Suprapubic skin (tissue), 4 donors: ENCODE results near the gene CACNA1D. TPM values are rescaled to one million over a fixed set of nuclear protein-coding genes. Genes with fewer than 3 reads are reported as not detected.
"Not testable (repeated sequence)": the region's sequence is repeated elsewhere in the genome, so short reads cannot be mapped to it uniquely, and the experiment has no call there.

Source experiments
- DNase-seq, 2 donors: peaks; one replicate each; pipeline ENCODE4 v3.0.0-alpha.2; 2019; ENCODE audit warnings: low spot score in 2 of 2
- H3K27ac ChIP-seq: fragments of 200-600 bp; sonication (generic); one replicate; pipeline ENCODE4 v1.5.1; 2019
- H3K27me3 ChIP-seq: fragments of 200-600 bp; sonication (generic); one replicate; pipeline ENCODE4 v1.5.1; 2019
- H3K36me3 ChIP-seq: fragments of 200-600 bp; sonication (generic); one replicate; pipeline ENCODE4 v1.5.1; 2019
- H3K4me1 ChIP-seq: fragments of 200-600 bp; sonication (generic); one replicate; pipeline ENCODE4 v1.5.1; 2019
- H3K4me3 ChIP-seq: fragments of 200-600 bp; sonication (generic); one replicate; pipeline ENCODE4 v1.5.1; 2019; ENCODE audit warnings: mild to moderate bottlenecking
- H3K9me3 ChIP-seq: fragments of 200-600 bp; sonication (generic); one replicate; pipeline ENCODE4 v1.5.1; 2019
- CTCF ChIP-seq, 2 donors: fragments of 200-600 bp in 1 of 2; fragments of 450-650 bp in 1 of 2; sonication (generic) in 1 of 2; IDR thresholded peaks; one replicate each; pipeline ENCODE4 v1.5.1; 2016 to 2019; ENCODE audit warnings: antibody characterized with exemption in 2 of 2, mild to moderate bottlenecking in 1 of 2, moderate library complexity in 1 of 2
- EP300 ChIP-seq: sonication (generic); formaldehyde crosslinking; IDR thresholded peaks from one replicate; pipeline ENCODE4 v1.6.1; 2017; ENCODE audit warnings: antibody characterized with exemption
- POLR2A ChIP-seq, 2 donors: fragments of 450-650 bp; IDR thresholded peaks; one replicate each; pipeline ENCODE4 v1.6.1; 2017; ENCODE audit warnings: antibody characterized with exemption in 2 of 2, mild to moderate bottlenecking in 2 of 2, moderate library complexity in 2 of 2
- POLR2AphosphoS5 ChIP-seq, 3 donors: sonication (generic); formaldehyde crosslinking; IDR thresholded peaks; one replicate each; pipeline ENCODE4 v1.6.1; 2017; ENCODE audit warnings: antibody characterized with exemption in 3 of 3
- WGBS: methylation state at CpG from one replicate; pipeline ENCODE4 v1.1.5; 2018; 5-methylcytosine and 5-hydroxymethylcytosine counted together
- total RNA-seq, 4 donors: library from RNA; depleted of rRNA; stranded (reverse); fragments of >200 nt; gene quantifications; one replicate each; pipeline ENCODE4 v1.1.0, GENCODE V29; 2016

Gene CACNA1D
- total RNA-seq, 4 donors from 2014 or later, result 1.9 to 28.2 (median 6.3) TPM

GRCh38 chr3:53473422-53473821 is 21.0 kb upstream of the CACNA1D start:
- no peak overlapping the region for H3K27ac ChIP-seq
- no peaks in the 10 kb centered on the region for H3K36me3 ChIP-seq
- WGBS, result no CpG with 5 or more reads among the region's 2 CpGs
- no peak overlapping the region for H3K4me3 ChIP-seq
- peaks cover 6% of the 10 kb centered on the region for H3K27me3 ChIP-seq
- no peak for TF ChIP-seq POLR2AphosphoS5 (IDR thresholded peaks at IDR 0.05)
- no peak for TF ChIP-seq EP300
- no peak for TF ChIP-seq CTCF (IDR thresholded peaks at IDR 0.05)
- TF ChIP-seq POLR2A (IDR thresholded peaks at IDR 0.05), result no peak
- no peaks in the 10 kb centered on the region for H3K9me3 ChIP-seq
- no peak for DNase-seq
- H3K4me1 ChIP-seq, result peaks cover 2% of the 10 kb centered on the region

GRCh38 chr3:53476372-53476771 is 18.0 kb upstream of the CACNA1D start:
- H3K27me3 ChIP-seq, result peaks cover 19% of the 10 kb centered on the region
- WGBS, result 94% methylated on average over 3 of the region's 3 CpGs
- not testable (repeated sequence) for H3K4me1 ChIP-seq, H3K4me3 ChIP-seq, H3K36me3 ChIP-seq, H3K27ac ChIP-seq, DNase-seq, H3K9me3 ChIP-seq

- not testable (repeated sequence) for DNase-seq, H3K4me3 ChIP-seq, H3K4me1 ChIP-seq, H3K9me3 ChIP-seq, H3K36me3 ChIP-seq, H3K27ac ChIP-seq
- peaks cover 18% of the 10 kb centered on the region for H3K27me3 ChIP-seq
- 73% methylated on average over 1 of the region's 1 CpG for WGBS
These were observed 16.7 kb upstream of the CACNA1D start for GRCh38 chr3:53477689-53478088.

- TF ChIP-seq POLR2A (IDR thresholded peaks at IDR 0.05) (no peak), POLR2AphosphoS5 (IDR thresholded peaks at IDR 0.05) (no peak), CTCF (IDR thresholded peaks at IDR 0.05) (no peak), EP300 (no peak)
- Histone ChIP-seq H3K4me3 (no peak overlapping the region), H3K27me3 (peaks cover 16% of the 10 kb centered on the region), H3K27ac (no peak overlapping the region), H3K4me1 (peaks cover 7% of the 10 kb centered on the region), H3K9me3 (no peaks in the 10 kb centered on the region), H3K36me3 (no peaks in the 10 kb centered on the region)
- no peak for DNase-seq
- WGBS, result 58% methylated on average over 1 of the region's 1 CpG
These were observed 16.1 kb upstream of the CACNA1D start for GRCh38 chr3:53478166-53478830.

- no peak for DNase-seq
- Histone ChIP-seq H3K4me1 (peaks cover 7% of the 10 kb centered on the region), H3K9me3 (no peaks in the 10 kb centered on the region), H3K27ac (no peak overlapping the region), H3K4me3 (no peak overlapping the region), H3K27me3 (peaks cover 16% of the 10 kb centered on the region), H3K36me3 (no peaks in the 10 kb centered on the region)
- TF ChIP-seq CTCF (IDR thresholded peaks at IDR 0.05), result no peak
- TF ChIP-seq POLR2AphosphoS5 (IDR thresholded peaks at IDR 0.05), result no peak
- no peak for TF ChIP-seq EP300
- TF ChIP-seq POLR2A (IDR thresholded peaks at IDR 0.05), result no peak
- 69% methylated on average over 4 of the region's 4 CpGs for WGBS
These were observed 15.3 kb upstream of the CACNA1D start for GRCh38 chr3:53478921-53479664.

GRCh38 chr3:53482227-53482626 is 12.2 kb upstream of the CACNA1D start:
- Histone ChIP-seq H3K27me3 (peaks cover 16% of the 10 kb centered on the region), H3K9me3 (no peaks in the 10 kb centered on the region)

More at GRCh38 chr3:53482227-53482626, 12.2 kb upstream of the CACNA1D start:
- Histone ChIP-seq H3K36me3 (no peaks in the 10 kb centered on the region), H3K4me3 (no peak overlapping the region), H3K4me1 (peaks cover 7% of the 10 kb centered on the region), H3K27ac (no peak overlapping the region)
- DNase-seq, result no peak
- WGBS, result 89% methylated on average over 1 of the region's 1 CpG
- TF ChIP-seq POLR2AphosphoS5 (IDR thresholded peaks at IDR 0.05), result no peak
- no peak for TF ChIP-seq EP300
- no peak for TF ChIP-seq POLR2A (IDR thresholded peaks at IDR 0.05)
- TF ChIP-seq CTCF (IDR thresholded peaks at IDR 0.05), result no peak
